Measurements from ENCODE around the gene KLHL1.

The KLHL1 gene

DNA sequence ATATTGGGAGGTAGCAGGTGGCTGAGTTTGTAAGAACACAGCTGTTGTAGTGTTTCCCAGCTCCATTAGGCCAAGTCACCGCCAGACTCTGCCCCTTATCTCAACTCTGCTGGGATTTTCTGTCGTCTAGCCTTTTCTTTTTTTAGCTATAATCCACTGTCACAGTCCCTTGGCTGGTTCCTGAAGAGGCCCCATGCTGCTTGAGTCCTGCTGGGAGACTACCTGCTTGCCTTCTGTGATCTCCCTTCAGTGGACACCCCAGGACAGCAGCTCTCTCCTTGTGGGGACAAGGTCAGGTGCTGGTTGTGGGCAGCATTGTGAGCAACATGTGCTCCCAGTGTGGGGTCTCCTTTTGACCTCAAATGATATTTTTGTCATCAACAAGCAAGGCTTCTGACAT lies 195.6 kb downstream of the KLHL1 start:
- TF ChIP-seq, protein P1, sequence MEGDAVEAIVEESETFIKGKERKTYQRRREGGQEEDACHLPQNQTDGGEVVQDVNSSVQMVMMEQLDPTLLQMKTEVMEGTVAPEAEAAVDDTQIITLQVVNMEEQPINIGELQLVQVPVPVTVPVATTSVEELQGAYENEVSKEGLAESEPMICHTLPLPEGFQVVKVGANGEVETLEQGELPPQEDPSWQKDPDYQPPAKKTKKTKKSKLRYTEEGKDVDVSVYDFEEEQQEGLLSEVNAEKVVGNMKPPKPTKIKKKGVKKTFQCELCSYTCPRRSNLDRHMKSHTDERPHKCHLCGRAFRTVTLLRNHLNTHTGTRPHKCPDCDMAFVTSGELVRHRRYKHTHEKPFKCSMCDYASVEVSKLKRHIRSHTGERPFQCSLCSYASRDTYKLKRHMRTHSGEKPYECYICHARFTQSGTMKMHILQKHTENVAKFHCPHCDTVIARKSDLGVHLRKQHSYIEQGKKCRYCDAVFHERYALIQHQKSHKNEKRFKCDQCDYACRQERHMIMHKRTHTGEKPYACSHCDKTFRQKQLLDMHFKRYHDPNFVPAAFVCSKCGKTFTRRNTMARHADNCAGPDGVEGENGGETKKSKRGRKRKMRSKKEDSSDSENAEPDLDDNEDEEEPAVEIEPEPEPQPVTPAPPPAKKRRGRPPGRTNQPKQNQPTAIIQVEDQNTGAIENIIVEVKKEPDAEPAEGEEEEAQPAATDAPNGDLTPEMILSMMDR (IDR thresholded peaks at IDR 0.05): no peak

DNA sequence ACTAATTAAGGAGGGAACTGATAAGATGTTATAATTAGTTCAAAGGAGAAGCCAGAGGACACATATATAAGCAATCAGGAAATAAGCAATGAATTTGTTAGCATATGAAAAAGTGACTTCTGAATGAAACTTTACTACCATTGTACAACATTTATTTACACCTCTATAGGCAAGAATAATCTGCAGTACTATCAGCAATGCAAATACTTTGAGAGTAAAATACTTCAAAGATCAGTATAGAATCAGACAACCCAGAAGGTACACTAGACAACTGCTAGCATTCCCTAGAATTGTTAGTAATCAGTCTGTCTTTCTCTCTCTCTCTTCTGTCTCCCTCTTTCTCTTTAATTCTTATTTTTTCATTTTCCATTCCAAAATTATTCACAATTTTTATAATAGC lies 197.5 kb downstream of the KLHL1 start:
- TF ChIP-seq, protein P1 (IDR thresholded peaks at IDR 0.05): no peak

DNA sequence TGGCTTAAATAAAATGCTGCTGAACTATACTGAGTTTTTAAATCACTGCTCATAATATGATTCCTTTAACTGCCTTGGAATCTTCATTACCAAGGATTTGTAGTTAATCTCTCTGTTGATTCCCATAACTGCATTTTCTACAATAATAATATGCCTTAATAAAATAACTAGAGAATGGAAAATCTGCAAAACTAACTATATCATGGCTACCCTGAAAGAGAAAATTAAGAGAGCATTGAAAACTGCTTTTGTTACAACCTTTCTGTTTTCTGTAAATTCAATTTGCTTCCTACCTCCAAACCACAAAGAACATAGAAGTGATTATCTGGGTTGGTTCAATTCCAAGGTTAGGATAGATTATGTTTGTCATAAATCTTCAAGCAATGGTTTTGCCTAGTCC lies 203.5 kb downstream of the KLHL1 start:
- TF ChIP-seq, protein P1 (IDR thresholded peaks at IDR 0.05): no peak

DNA sequence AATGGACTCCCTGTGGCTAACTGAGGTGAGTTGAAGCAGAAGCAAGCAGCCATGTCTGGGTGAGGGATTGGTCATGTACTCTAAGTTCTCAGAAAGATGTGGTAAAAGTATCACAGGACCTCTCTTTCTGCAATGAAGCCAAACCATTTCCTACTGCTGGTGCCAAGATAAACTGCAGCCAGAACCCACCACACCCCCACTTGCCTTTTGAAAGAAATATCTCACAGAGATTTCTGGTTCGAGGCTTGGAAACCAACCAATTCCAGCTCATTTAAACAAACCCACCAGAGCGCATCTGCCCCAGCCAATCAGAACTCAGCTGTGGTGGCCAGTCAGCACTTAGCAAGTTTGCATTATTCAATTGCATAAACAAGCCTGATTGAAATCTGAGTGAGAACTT lies 205.2 kb downstream of the KLHL1 start:
- TF ChIP-seq, protein P1 (IDR thresholded peaks at IDR 0.05): no peak

DNA sequence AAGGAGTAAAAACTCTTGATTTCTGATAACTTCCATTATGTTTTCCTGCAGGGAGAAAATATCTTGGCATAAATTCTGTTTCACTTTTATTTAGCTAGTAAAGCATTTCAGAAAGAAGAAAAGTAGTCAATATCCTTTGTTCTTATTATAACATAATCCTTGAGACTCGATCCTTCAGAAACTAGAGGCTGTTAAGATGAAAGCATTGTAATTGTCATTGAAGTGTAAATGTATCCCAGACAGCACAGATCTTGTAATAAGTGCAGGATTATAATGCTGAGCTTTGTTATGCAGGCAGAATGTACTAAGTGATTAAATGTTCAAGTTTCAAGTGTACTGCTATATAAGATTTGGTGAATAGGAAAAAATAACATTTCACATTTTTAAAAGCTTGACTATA lies 225.8 kb downstream of the KLHL1 start:
- TF ChIP-seq, protein P1 (IDR thresholded peaks at IDR 0.05): no peak

DNA sequence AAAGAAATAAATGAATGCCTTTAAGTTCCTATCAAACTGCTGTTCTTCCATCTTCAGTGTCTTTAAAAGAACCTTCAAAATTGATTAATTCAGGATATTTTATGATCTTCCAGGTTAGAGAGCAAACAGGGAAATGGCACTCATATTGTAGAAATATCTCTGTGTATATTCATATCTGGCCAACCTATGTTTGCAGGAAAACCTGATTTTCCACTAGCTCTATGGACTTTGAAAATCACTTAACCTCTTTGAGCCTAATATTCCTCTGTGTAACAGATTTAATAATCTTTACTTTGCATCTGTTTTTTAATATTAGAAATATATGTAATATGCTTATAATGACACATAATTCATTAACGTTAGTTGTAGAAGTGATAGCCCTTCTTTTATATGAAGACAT lies 228.3 kb downstream of the KLHL1 start:
- TF ChIP-seq, protein P1 (IDR thresholded peaks at IDR 0.05): no peak

DNA sequence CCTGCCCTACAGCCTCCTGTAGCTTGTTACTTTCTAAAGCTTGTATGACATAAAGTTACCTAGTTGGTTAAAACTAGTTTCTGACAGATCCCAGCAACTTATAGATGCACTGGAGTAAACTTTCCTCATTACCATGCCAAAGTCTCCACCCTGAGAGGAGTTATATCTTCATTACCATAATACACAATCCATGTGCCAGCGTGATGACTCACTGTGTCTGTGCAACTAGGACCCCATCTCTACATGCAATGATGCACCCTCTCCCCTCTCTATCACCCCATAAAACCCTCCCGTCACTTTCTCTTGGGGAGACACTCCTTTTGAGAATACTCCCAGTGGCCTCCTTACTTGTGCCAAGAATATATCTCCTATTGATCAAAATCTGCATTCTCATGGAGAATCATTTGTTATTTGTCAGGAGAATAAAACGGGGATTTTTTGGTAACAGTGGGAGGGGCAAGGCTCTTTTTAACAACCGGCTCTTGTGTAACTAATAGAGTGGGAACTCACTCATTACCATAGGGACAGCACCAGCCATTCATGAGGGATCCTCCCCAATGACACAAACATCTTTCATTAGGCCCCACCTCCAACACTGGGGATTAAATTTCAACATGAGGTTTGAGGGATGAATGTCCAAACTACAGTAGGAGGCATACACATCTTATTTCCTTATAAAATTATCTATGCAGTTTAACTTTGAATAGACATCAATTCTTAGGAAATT lies 235.8 kb downstream of the KLHL1 start:
- TF ChIP-seq, protein P1 (IDR thresholded peaks at IDR 0.05): no peak

DNA sequence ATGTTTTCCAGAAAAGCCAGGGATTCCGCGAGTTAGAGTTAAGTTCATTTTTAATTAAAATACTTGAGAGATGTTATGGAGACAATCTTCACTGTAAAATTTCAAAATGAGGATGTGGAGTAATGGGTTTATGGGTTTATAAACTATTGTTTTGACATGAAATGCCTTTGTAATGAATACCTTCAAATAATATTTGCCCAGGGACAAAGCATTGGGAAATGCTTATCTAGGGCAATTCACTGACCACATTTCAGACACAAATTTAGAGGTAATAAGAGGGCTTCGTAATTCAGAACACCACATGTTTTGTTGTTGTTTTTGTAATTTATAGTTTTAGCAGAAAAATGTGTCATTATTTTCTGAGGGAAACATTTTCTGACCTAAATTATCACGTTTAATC lies 241.7 kb downstream of the KLHL1 start:
- TF ChIP-seq, protein P1 (IDR thresholded peaks at IDR 0.05): no peak
